Activated naive CD8-positive, alpha-beta T cell treated with anti-CD3 and anti-CD28 coated beads, Interleukin-2, amount 50 U/mL, for 24 hours (primary cell): Measurements from ENCODE around the gene AMDHD2.
"Not testable (repeated sequence)": the region's sequence is repeated elsewhere in the genome, so short reads cannot be mapped to it uniquely, and the experiment has no call there.

Experiments used
- ATAC-seq: fragments of 150-1000 bp; cut with Tn5 transposase; one replicate; pipeline ENCODE4 v1.10.0; 2021
- DNase-seq: peaks from one replicate; pipeline ENCODE4 v3.0.0; 2021
- H3K27ac Mint-ChIP-seq: one replicate; pipeline ENCODE4 v1.8.0; 2021; ENCODE audit warnings: mild to moderate bottlenecking, mixed read lengths
- H3K27me3 Mint-ChIP-seq: one replicate; pipeline ENCODE4 v1.8.0; 2021; ENCODE audit warnings: mixed read lengths
- H3K36me3 Mint-ChIP-seq: one replicate; pipeline ENCODE4 v1.8.0; 2021; ENCODE audit warnings: low read depth, mixed read lengths
- H3K4me1 Mint-ChIP-seq: one replicate; pipeline ENCODE4 v1.8.0; 2021; ENCODE audit warnings: mixed read lengths
- H3K4me3 Mint-ChIP-seq: one replicate; pipeline ENCODE4 v1.8.0; 2021; ENCODE audit warnings: mild to moderate bottlenecking, moderate library complexity, mixed read lengths
- H3K9me3 Mint-ChIP-seq: one replicate; pipeline ENCODE4 v1.8.0; 2021; ENCODE audit warnings: mixed read lengths

Gene AMDHD2

DNA sequence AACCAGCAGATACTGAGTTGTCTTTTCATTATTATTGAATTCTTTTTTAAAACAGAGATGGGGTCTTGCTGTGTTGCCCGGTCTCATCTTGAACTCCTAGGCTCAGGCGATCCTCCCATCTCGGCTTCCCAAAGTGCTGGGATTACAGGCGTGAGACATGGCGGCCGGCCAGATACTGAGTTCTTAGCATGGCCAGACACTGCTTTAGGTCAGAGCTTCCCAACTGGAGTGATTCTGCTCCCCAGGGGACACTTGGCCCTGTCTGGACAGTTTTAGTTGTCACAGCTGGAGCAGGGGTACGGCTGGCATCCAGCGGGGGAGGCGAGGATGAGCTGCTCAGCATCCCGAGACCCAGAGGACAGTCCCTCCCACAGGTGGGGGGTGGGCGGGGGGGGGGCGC lies 58.7 kb downstream of the AMDHD2 start:
- not testable (repeated sequence) for H3K9me3 Mint-ChIP-seq

DNA sequence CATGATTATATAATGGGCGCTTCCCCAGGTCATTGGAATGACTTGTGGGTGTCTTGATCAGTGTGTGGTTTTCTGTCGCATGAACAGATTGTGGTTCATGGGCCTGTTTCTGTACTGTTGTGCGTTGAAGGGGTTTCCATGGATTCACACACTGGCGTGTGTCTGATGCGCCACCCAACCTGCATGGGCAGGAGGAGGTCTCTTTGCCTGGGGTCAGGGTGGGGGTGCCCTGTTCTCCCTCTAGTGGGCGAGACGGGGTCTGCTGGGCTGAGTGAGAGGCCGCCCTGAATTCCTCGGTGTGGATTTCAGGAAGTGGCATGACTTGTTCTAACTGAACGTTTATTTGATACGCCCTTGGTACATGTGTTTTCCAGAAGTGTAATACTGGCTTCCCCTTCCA lies 60.0 kb downstream of the AMDHD2 start:
- DNase-seq, H3K27ac Mint-ChIP-seq, H3K36me3 Mint-ChIP-seq, H3K4me1 Mint-ChIP-seq, H3K27me3 Mint-ChIP-seq, H3K9me3 Mint-ChIP-seq, H3K4me3 Mint-ChIP-seq: not testable (repeated sequence)
- peak; percentile 56 for ATAC-seq

More for the DNA sequence above, 58.7 kb downstream of the AMDHD2 start:
- DNase-seq, H3K4me3 Mint-ChIP-seq, H3K27me3 Mint-ChIP-seq, ATAC-seq, H3K4me1 Mint-ChIP-seq, H3K36me3 Mint-ChIP-seq, H3K27ac Mint-ChIP-seq: not testable (repeated sequence)

DNA sequence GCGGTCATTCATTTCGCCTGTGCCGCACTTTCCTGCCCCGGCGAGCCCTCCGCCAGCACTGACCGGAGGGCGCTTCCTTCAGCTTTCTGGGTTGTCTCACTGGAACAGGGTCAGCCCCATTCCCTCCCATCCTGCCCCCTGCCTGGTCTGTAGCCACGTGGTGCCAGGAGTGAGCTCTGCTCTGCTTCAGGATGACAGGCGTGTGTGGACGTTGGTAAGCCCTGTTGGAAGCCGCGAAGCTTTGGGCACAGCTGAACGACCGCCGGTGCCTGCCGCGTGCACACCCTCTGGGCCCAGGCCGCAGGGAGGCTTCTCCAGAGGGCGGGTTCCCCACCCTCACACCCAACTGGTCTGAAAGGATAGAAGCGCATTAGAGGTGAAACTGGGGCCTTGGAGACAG lies 60.6 kb downstream of the AMDHD2 start:
- not testable (repeated sequence) for H3K4me3 Mint-ChIP-seq, H3K4me1 Mint-ChIP-seq, H3K36me3 Mint-ChIP-seq, H3K27ac Mint-ChIP-seq, H3K27me3 Mint-ChIP-seq, ATAC-seq, DNase-seq, H3K9me3 Mint-ChIP-seq
